Calu3 (cell line): ENCODE data around the gene PDYN. TPM values are rescaled to one million over a fixed set of nuclear protein-coding genes. Genes with fewer than 3 reads are reported as not detected.

Experiments used
- BruUV-seq: library from RNA; stranded (reverse); fragments of 400-500 nt; replicated peaks from 2 replicates; lab custom pipeline; 2021; lab: Mats Ljungman, UMichigan
- CTCF ChIA-PET: fragments of 300-600 bp; sonication (Branson Sonifier 250); formaldehyde crosslinking; loops from one replicate; lab custom pipeline; 2022; ENCODE audit warnings: antibody characterized with exemption; lab: Charles Lee
- DNase-seq: peaks from one replicate; pipeline ENCODE4 v3.0.0; 2022
- H3K27ac Mint-ChIP-seq: one replicate; pipeline ENCODE4 v1.8.0; 2022; ENCODE audit warnings: mixed read lengths; ENCODE audit not compliant: unreplicated experiment
- H3K27me3 Mint-ChIP-seq: one replicate; pipeline ENCODE4 v1.8.0; 2022; ENCODE audit warnings: mixed read lengths; ENCODE audit not compliant: unreplicated experiment
- H3K36me3 Mint-ChIP-seq: one replicate; pipeline ENCODE4 v1.8.0; 2022; ENCODE audit warnings: mild to moderate bottlenecking, moderate library complexity, mixed read lengths; ENCODE audit not compliant: insufficient read depth, unreplicated experiment
- H3K4me1 Mint-ChIP-seq: one replicate; pipeline ENCODE4 v1.8.0; 2022; ENCODE audit warnings: mild to moderate bottlenecking, low read depth, mixed read lengths; ENCODE audit not compliant: unreplicated experiment
- H3K4me3 Mint-ChIP-seq: one replicate; pipeline ENCODE4 v1.8.0; 2022; ENCODE audit warnings: mild to moderate bottlenecking, low read depth, moderate library complexity, mixed read lengths; ENCODE audit not compliant: unreplicated experiment
- H3K9me3 Mint-ChIP-seq: one replicate; pipeline ENCODE4 v1.8.0; 2022; ENCODE audit warnings: low read depth, mixed read lengths; ENCODE audit not compliant: unreplicated experiment
- intact Hi-C: fragments of 100-400 bp; cut with micrococcal nuclease; formaldehyde crosslinking; loops from one replicate; pipeline ENCODE4 v1.10.0; 2022; ENCODE audit not compliant: unreplicated experiment
- total RNA-seq: library from RNA; stranded (reverse); gene quantifications from 2 replicates; pipeline ENCODE4 v1.2.3, GENCODE V29; 2022
- TF ChIP-seq, protein P1 (sequence below): fragments of 200-600 bp; IDR thresholded peaks from one replicate; pipeline ENCODE4 v1.8.0; 2022; ENCODE audit warnings: antibody characterized with exemption; ENCODE audit not compliant: unreplicated experiment

PDYN gene
- total RNA-seq, 1 experiment from 2014 or later: not detected

DNA sequence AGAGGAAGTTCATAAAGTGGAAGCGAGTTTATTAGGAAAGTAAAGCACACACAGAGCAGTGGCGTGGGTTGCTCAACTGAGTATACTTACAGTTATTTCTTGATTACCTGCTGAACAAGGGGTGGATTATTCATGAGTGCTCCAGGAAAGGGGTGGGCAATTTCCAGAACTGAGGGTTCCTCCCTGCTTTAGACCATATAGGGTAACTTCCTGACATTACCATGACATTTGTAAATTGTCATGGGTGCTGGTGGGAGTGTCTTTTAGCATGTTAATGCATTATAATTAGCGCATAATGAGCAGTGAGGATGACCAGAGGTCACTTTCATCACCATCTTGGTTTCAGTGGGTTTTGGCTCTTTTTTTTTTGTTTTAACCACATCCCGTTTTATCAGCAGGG lies 29.8 kb downstream of the PDYN start:
- H3K27ac Mint-ChIP-seq: no peak overlapping the region

DNA sequence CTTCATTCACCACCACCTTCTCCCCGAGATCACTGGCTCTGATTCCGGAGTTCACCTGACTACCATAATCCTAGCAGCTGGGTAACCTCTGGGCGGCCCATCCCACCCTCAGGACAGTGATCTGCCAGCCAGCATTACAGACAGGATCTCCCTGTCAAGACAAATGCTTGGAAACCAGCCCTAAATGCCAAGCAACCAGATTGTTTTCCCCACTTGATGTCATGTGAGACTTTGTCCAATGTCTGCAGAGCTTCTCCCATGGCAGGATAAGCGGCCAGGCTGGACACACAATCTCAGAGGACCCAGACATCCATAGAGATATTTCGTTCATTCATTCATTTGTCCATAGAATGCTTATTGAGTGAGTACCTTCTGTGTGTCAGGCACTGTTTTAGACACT lies 32.5 kb downstream of the PDYN start:
- TF ChIP-seq, protein P1, sequence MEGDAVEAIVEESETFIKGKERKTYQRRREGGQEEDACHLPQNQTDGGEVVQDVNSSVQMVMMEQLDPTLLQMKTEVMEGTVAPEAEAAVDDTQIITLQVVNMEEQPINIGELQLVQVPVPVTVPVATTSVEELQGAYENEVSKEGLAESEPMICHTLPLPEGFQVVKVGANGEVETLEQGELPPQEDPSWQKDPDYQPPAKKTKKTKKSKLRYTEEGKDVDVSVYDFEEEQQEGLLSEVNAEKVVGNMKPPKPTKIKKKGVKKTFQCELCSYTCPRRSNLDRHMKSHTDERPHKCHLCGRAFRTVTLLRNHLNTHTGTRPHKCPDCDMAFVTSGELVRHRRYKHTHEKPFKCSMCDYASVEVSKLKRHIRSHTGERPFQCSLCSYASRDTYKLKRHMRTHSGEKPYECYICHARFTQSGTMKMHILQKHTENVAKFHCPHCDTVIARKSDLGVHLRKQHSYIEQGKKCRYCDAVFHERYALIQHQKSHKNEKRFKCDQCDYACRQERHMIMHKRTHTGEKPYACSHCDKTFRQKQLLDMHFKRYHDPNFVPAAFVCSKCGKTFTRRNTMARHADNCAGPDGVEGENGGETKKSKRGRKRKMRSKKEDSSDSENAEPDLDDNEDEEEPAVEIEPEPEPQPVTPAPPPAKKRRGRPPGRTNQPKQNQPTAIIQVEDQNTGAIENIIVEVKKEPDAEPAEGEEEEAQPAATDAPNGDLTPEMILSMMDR: no peak
- Mint-ChIP-seq H3K27me3 (peaks cover 18% of the 10 kb centered on the region), H3K4me3 (no peak overlapping the region), H3K27ac (no peak overlapping the region), H3K9me3 (no peaks in the 10 kb centered on the region), H3K4me1 (no peaks in the 10 kb centered on the region), H3K36me3 (no peaks in the 10 kb centered on the region)
- no peak for DNase-seq
- CTCF ChIA-PET: no interaction called here
- intact Hi-C loops: no loop called here
- BruUV-seq: no TSS peak

More for the DNA sequence above, 29.8 kb downstream of the PDYN start:
- CTCF ChIA-PET: no interaction called here
- intact Hi-C loops: loop anchor here (2.0 kb wide), 1 partner anchor 199 kb away; no protein-coding TSS in a partner anchor
- peaks cover 41% of the 10 kb centered on the region for H3K27me3 Mint-ChIP-seq
- H3K4me1 Mint-ChIP-seq: no peaks in the 10 kb centered on the region
- H3K9me3 Mint-ChIP-seq: no peaks in the 10 kb centered on the region
- TF ChIP-seq, protein P1: no peak
- BruUV-seq: no TSS peak
- H3K36me3 Mint-ChIP-seq: no peaks in the 10 kb centered on the region
- no peak overlapping the region for H3K4me3 Mint-ChIP-seq
- DNase-seq: no peak

DNA sequence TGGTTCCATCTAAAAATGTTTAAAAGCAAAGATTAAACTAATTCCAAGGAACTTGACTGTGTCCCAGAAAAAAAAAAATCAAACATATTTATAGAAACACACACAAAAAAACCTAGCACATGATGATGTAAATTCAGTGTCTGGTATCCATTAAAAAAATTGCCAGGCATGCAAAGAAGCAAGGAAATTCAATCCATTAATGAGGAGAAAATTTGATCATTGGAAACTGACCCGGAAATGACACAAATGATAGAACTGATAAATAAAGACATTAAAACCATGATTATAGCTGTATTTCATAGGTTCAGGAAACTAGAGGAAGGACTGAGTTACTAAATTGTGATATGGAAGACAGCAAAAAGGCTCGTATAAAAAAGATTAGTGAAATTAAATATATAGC lies 34.7 kb downstream of the PDYN start:
- Mint-ChIP-seq H3K4me1 (no peaks in the 10 kb centered on the region), H3K27me3 (peaks cover 15% of the 10 kb centered on the region), H3K36me3 (no peaks in the 10 kb centered on the region), H3K27ac (no peak overlapping the region), H3K4me3 (no peak overlapping the region), H3K9me3 (no peaks in the 10 kb centered on the region)
- CTCF ChIA-PET: no interaction called here
- intact Hi-C loops: no loop called here
- no TSS peak for BruUV-seq
- TF ChIP-seq, protein P1: no peak
- no peak for DNase-seq

DNA sequence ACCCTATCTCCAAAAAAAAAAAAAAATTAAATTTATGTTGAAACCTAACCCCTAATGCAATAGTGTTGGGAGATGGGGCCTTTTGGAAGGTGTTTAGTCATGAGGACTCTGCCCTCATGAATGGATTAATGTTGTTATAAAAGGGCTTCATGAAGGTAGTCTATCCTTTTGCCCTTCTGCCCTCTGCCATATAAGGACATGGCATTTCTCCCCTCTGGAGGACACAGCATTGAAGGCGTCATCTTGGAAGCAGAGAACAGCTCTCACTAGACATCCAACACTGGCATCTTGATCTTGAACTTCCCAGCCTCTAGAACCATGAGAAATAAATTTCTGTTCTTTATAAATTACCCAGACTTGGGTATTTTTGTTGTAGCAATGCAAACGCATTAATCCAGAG lies 35.4 kb downstream of the PDYN start:
- TF ChIP-seq, protein P1: no peak
- no peak for DNase-seq
- Mint-ChIP-seq H3K4me1 (no peaks in the 10 kb centered on the region), H3K4me3 (no peak overlapping the region), H3K36me3 (no peaks in the 10 kb centered on the region), H3K27me3 (peaks cover 11% of the 10 kb centered on the region), H3K27ac (no peak overlapping the region), H3K9me3 (no peaks in the 10 kb centered on the region)
- intact Hi-C loops: no loop called here
- CTCF ChIA-PET: no interaction called here
- no TSS peak for BruUV-seq
